ENCODE data around the gene SUV39H2.
"Not testable (repeated sequence)": the region's sequence is repeated elsewhere in the genome, so short reads cannot be mapped to it uniquely, and the experiment has no call there.

Gene SUV39H2, protein sequence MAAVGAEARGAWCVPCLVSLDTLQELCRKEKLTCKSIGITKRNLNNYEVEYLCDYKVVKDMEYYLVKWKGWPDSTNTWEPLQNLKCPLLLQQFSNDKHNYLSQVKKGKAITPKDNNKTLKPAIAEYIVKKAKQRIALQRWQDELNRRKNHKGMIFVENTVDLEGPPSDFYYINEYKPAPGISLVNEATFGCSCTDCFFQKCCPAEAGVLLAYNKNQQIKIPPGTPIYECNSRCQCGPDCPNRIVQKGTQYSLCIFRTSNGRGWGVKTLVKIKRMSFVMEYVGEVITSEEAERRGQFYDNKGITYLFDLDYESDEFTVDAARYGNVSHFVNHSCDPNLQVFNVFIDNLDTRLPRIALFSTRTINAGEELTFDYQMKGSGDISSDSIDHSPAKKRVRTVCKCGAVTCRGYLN

DNA sequence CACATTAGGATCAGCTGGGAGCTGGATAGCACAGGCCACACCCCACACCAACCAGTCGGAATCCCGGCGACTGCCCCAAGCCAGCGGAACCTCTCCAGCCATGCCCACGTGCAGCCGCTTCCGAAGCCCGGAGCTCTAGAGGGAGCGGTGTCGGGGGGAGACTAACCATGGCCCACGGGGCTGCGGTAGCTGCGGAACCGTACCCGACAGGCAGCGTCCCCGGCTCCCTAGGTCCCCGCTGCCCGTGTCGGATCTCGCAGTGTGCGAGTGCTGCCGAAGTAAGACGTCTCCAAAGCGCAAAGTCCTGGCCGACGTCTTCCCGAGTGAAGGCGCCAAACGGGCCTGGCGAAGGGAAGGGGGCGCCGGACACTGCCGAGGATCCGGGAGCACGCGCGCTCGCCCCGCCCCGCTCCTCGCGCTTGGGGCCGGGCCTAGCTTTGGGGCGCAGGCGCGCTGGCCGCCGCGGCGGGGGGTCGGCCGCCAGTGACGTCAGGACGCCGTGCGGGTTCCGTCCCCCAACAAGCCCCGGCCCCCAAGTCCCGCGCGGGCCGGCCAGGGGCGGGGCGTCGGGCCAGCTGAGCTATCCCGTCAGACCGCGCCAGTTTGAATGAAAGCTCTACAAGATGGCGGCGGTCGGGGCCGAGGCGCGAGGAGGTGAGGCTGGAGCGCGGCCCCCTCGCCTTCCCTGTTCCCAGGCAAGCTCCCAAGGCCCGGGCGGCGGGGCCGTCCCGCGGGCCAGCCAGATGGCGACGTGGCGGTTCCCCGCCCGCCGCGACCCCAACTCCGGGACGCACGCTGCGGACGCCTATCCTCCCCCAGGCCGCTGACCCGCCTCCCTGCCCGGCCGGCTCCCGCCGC, at the start of gene SUV39H2:
Gene SUV39H2, plus strand, starts transcription at position 601 of the 858 bp plus-strand sequence. Its CDS starts 23 bp downstream, at position 624.
- peak; percentile 55 for DNase-seq

DNA sequence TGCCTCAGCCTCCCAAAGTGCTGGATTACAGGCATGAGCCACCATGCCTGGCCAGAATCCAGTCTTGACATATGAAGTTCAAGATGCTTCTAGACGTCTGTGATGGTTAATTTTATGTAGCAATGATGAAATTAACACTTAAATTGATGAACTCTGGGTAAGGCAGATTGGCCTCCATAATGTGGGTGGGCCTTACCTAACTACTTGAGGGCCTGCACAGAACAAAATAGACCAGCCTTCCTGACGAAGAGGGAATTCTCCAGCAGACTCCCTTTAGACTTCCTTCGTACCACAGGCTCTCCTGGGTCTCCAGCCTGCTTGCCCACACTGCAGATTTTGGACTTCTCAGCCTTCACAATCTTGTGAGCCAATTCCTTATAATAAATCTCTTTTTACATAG, 45.6 kb upstream of the SUV39H2 start:
- no peak for DNase-seq

- no peak for DNase-seq
Observed at GRCh38 chr10:14836208-14836607, 42.5 kb upstream of the SUV39H2 start.

DNA sequence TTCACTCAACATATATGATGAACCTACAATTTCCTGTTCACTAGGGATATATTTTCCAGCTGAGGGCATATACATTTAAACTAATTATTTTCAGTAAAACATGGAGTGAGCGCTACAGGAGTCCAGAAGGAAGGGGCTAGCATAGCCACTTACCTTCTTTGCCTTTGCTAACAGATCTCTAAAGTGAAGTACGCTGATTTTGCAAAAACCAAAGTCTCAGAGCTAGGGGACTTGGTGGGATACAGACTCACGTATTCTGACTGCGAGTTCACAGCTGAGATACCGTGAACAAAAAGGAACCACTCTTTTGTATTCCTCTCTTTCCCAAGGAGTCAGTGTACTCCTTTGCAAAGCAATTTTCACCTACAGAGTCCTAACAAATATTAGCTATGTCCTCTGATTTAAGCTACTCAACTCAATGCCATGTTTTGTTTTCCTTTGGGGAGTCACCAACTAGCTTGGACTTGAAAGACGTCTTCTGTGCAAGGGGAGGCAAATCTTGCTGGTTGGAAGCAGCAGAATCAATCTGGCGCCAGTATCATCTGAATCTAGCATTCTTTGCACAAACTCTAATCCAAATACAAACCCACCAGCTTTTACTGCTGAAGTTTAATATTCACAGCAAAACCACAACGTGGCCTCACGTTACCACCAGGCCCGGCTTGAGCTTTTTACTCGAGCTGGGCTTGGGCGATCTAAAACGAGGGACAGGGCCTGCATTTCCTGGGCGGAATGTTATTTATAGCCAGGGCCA, 41.5 kb upstream of the SUV39H2 start:
- DNase-seq = peak; percentile 55

- DNase-seq = peak; percentile 91
Observed at GRCh38 chr10:14837757-14838581, 40.7 kb upstream of the SUV39H2 start, which contains the start of the genes CDNF, HSPA14 and MSANTD7. TSS of gene CDNF (minus strand) at chr10:14838037. CDS start at chr10:14837946, 91 bp downstream. TSS of gene HSPA14 (plus strand) at chr10:14838306. CDS start at chr10:14838403, 97 bp downstream. TSS of gene MSANTD7 (plus strand) at chr10:14838306. CDS start at chr10:14842285, 3,979 bp downstream.

DNA sequence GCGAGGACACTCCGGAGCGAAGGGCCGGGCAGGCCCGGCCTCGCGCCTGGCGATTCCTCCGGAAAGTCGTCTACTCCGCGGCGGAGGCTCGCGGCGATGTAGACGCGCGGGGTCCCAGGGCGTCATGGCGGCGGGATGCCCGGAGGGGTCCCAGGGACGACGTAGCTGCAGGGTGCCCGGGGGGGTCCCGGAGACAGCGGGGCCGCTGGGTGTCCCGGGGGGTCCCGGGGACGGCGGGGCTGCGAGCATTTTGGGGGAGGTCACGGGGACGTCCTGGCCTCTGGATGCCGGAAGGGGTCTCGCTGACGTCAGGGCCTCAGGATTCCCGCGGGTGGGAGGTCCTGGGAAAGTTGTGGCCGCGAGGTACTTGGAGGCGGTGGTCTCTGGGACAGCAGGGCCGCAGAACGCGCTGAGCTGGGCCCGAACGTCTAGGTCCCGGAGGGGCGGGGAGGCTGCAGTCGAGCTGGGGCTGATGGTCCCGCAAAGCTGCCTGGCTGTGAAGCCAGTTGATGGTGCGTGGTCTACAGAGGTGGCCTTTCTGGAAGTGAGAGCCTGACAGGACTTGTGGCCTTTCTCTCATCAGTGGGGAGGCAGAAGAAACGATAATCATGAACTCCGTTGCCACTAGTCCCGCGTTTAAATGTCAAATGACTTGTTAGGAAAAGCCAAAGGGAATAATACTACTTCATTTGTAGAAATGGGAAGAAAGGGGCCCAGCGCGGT, 39.9 kb upstream of the SUV39H2 start:
- DNase-seq = no peak

GRCh38 chr10:14839305-14839695, 39.4 kb upstream of the SUV39H2 start:
- no peak for DNase-seq

GRCh38 chr10:14840178-14840577, 38.5 kb upstream of the SUV39H2 start:
- DNase-seq = no peak

GRCh38 chr10:14843327-14843988, 35.2 kb upstream of the SUV39H2 start:
- no peak for DNase-seq

DNA sequence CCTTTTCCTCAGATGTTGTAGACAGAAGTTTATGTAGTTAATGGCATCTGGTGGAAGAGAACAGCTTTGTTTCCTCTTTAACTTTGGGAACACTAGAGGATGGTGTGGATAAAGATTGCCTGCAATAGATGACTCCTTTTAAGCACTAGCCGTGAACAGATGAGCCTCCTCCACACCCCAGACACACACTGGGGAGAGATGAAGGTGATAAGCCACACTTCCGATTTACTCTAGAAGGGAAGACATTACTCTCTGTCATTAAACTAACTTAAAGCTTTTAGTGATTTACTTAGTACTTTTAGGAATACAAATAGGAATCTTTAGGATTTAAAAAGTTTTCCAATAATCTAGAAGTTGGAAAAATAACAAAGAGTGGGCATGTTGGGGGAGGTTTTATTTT, 33.7 kb upstream of the SUV39H2 start:
- DNase-seq = no peak

GRCh38 chr10:14852236-14852635, 26.4 kb upstream of the SUV39H2 start:
- no peak for DNase-seq

- DNase-seq = no peak
Observed at GRCh38 chr10:14855453-14855852, 23.2 kb upstream of the SUV39H2 start.

GRCh38 chr10:14858338-14858960, 20.2 kb upstream of the SUV39H2 start:
- DNase-seq = no peak

DNA sequence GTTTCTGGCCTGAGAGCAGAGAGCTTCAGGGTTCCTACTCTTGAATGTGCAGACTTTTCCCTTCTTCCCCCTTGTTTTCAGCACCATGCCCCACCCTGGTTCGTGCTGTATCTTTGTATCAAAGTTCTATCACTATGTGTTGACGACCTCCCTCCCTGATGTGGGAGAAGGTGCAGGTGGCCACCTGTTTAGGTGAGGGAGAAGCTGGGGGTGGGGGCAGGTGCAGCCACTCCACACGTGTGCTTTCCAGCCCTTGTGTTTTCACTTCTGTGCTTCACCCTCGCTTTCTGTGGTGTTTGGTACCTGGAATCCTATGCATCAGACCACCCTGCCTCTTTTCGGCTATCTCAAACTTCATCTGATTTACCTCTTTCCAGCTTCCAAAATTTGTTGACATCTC, 19.6 kb upstream of the SUV39H2 start:
- DNase-seq = no peak

- no peak for DNase-seq
Observed at GRCh38 chr10:14859775-14860174, 18.9 kb upstream of the SUV39H2 start.

- no peak for DNase-seq
Observed at GRCh38 chr10:14860791-14861190, 17.9 kb upstream of the SUV39H2 start.

GRCh38 chr10:14864466-14864865, 14.2 kb upstream of the SUV39H2 start:
- not testable (repeated sequence) for DNase-seq

DNA sequence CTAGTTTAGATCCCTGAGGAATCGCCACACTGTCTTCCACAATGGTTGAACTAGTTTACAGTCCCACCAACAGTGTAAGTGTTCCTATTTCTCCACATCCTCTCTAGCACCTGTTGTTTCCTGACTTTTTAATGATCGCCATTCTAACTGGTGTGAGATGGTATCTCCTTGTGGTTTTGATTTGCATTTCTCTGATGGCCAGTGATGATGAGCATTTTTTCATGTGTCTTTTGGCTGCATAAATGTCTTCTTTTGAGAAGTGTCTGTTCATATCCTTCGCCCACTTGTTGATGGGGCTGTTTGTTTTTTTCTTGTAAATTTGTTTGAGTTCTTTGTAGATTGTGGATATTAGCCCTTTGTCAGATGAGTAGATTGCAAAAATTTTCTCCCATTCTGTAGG, 13.8 kb upstream of the SUV39H2 start:
- not testable (repeated sequence) for DNase-seq

DNA sequence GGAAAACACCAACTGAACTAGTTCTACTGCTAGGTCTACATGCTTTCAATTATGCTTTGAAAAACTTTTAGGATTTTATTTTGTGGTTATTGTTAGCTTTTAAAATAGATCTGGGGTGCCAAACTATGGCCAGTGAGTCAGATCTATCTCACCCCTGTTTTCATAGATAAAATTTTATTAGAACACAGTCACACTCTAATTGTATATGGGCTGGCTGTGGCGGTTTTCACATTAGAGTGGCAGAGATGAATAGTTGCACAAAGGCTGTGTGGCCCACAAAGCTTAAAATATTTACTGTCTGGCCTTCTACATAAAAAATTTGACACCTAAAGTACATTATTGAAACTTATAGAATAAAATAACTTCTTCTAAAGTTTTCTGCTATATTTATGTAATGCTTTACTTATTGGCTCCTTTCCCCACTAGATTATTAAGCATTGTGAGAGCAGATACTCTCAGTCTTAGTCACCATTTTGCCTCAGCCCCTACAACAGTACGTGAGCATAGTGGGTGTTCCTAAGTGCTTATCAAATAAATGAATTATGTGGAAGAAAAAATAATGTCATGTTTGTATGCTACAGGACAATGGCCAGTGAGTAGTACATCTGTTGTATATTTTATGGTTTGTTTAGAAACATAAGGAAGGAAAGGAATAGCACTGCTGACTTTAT, 5.4 kb upstream of the SUV39H2 start:
- no peak for DNase-seq

- DNase-seq = no peak
Observed at GRCh38 chr10:14875941-14876340, 2.7 kb upstream of the SUV39H2 start.
